H9 (cell line): ENCODE results near the gene GAREM1. TPM values are rescaled to one million over a fixed set of nuclear protein-coding genes. Genes with fewer than 3 reads are reported as not detected.

Source experiments
- DNase-seq: peaks from one replicate; pipeline ENCODE4 v3.0.0-alpha.2; 2017
- H2AFZ ChIP-seq: one replicate; pipeline ENCODE4 v1.6.1; 2013; ENCODE audit warnings: mild to moderate bottlenecking, low read length, control low read depth, moderate library complexity
- H2AK5ac ChIP-seq: 2 replicates; pipeline ENCODE4 v1.6.1; 2013; ENCODE audit warnings: low read length, control low read depth, mixed read lengths; ENCODE audit not compliant: insufficient read length
- H2BK120ac ChIP-seq: one replicate; pipeline ENCODE4 v1.6.1; 2013; ENCODE audit warnings: low read depth, mild to moderate bottlenecking, low read length, control low read depth, inconsistent platforms; ENCODE audit not compliant: poor library complexity, severe bottlenecking
- H2BK12ac ChIP-seq: 2 replicates; pipeline ENCODE4 v1.6.1; 2013; ENCODE audit warnings: low read length, control low read depth, mixed read lengths, low read depth; ENCODE audit not compliant: insufficient read length
- H2BK15ac ChIP-seq: 2 replicates; pipeline ENCODE4 v1.6.1; 2013; ENCODE audit warnings: low read depth, low read length, control low read depth
- H2BK20ac ChIP-seq: one replicate; pipeline ENCODE4 v1.6.1; 2013; ENCODE audit warnings: low read depth, mild to moderate bottlenecking, low read length, control low read depth, inconsistent platforms; ENCODE audit not compliant: poor library complexity, severe bottlenecking
- H2BK5ac ChIP-seq: 2 replicates; pipeline ENCODE4 v1.6.1; 2013; ENCODE audit warnings: low read length, control low read depth, mixed read lengths; ENCODE audit not compliant: insufficient read length
- H3K14ac ChIP-seq: 2 replicates; pipeline ENCODE4 v1.6.1; 2013; ENCODE audit warnings: low read length, control low read depth; ENCODE audit not compliant: insufficient read depth
- H3K18ac ChIP-seq: 2 replicates; pipeline ENCODE4 v1.6.1; 2013; ENCODE audit warnings: low read depth, mild to moderate bottlenecking, mixed read lengths, low read length, control low read depth; ENCODE audit not compliant: insufficient read length
- H3K23ac ChIP-seq: 2 replicates; pipeline ENCODE4 v1.6.1; 2013; ENCODE audit warnings: low read length, control low read depth, mixed read lengths, low read depth; ENCODE audit not compliant: insufficient read length
- H3K23me2 ChIP-seq: 2 replicates; pipeline ENCODE4 v1.6.1; 2013; ENCODE audit warnings: low read depth, mild to moderate bottlenecking, mixed read lengths, low read length, control low read depth; ENCODE audit not compliant: insufficient read length, poor library complexity, severe bottlenecking
- H3K27ac ChIP-seq: 2 replicates; pipeline ENCODE4 v1.5.1; 2013; ENCODE audit warnings: low read length, control low read depth, mixed read lengths, low read depth; ENCODE audit not compliant: insufficient read length
- H3K27me3 ChIP-seq: 2 replicates; pipeline ENCODE4 v1.6.1; 2013; ENCODE audit warnings: low read length, control low read depth, inconsistent platforms; ENCODE audit not compliant: insufficient read depth
- H3K4ac ChIP-seq: 2 replicates; pipeline ENCODE4 v1.6.1; 2013; ENCODE audit warnings: low read depth, mild to moderate bottlenecking, control low read depth, inconsistent platforms, low read length, moderate library complexity
- H3K4me1 ChIP-seq: 2 replicates; pipeline ENCODE4 v1.6.1; 2013; ENCODE audit warnings: low read length, control low read depth, inconsistent platforms; ENCODE audit not compliant: insufficient read depth
- H3K4me2 ChIP-seq: 2 replicates; pipeline ENCODE4 v1.6.1; 2013; ENCODE audit warnings: low read length, control low read depth, mixed read lengths; ENCODE audit not compliant: insufficient read length, insufficient read depth
- H3K56ac ChIP-seq: 2 replicates; pipeline ENCODE4 v1.6.1; 2013; ENCODE audit warnings: low read depth, mild to moderate bottlenecking, mixed read lengths, low read length, control low read depth; ENCODE audit not compliant: insufficient read length
- H3K79me1 ChIP-seq: 2 replicates; pipeline ENCODE4 v1.6.1; 2013; ENCODE audit warnings: low read depth, mild to moderate bottlenecking, moderate library complexity, low read length, control low read depth, inconsistent platforms; ENCODE audit not compliant: insufficient read depth, poor library complexity, severe bottlenecking
- H3K79me2 ChIP-seq: 2 replicates; pipeline ENCODE4 v1.6.1; 2013; ENCODE audit warnings: low read length, control low read depth, inconsistent platforms; ENCODE audit not compliant: insufficient read depth
- H3K9ac ChIP-seq: 2 replicates; pipeline ENCODE4 v1.6.1; 2013; ENCODE audit warnings: low read length, control low read depth, mixed read lengths; ENCODE audit not compliant: insufficient read length; ENCODE audit errors: extremely low read depth
- H3K9me3 ChIP-seq: one replicate; pipeline ENCODE4 v1.6.1; 2013; ENCODE audit warnings: low read depth, low read length, inconsistent platforms; ENCODE audit not compliant: control insufficient read depth
- H3T11ph ChIP-seq: one replicate; pipeline ENCODE4 v1.6.1; 2013; ENCODE audit warnings: mild to moderate bottlenecking, low read length, control low read depth, inconsistent platforms
- H4K20me1 ChIP-seq: one replicate; pipeline ENCODE4 v1.6.1; 2013; ENCODE audit not compliant: control insufficient read depth, insufficient read length, insufficient read depth
- H4K5ac ChIP-seq: 2 replicates; pipeline ENCODE4 v1.6.1; 2013; ENCODE audit warnings: low read depth, mild to moderate bottlenecking, mixed read lengths, low read length, control low read depth; ENCODE audit not compliant: insufficient read length
- H4K8ac ChIP-seq: replicated peaks from 2 replicates; pipeline ENCODE4 v1.6.1; 2013; ENCODE audit warnings: low read length, control low read depth, mixed read lengths, low read depth; ENCODE audit not compliant: insufficient read length
- H4K91ac ChIP-seq: 2 replicates; pipeline ENCODE4 v1.6.1; 2013; ENCODE audit warnings: low read depth, mild to moderate bottlenecking, moderate library complexity, mixed read lengths, low read length, control low read depth; ENCODE audit not compliant: insufficient read length
- H3K27ac Mint-ChIP-seq, 3 experiments: 2 replicates in 2 of 3; 3 replicates in 1 of 3; pipeline ENCODE4 v1.8.0; 2020 to 2021; ENCODE audit warnings: mixed read lengths in 3 of 3, mild to moderate bottlenecking in 1 of 3, moderate library complexity in 1 of 3
- H3K27me3 Mint-ChIP-seq: 2 replicates; pipeline ENCODE4 v1.8.0; 2021; ENCODE audit warnings: low read depth, mild to moderate bottlenecking, moderate library complexity, mixed read lengths
- H3K36me3 Mint-ChIP-seq, 3 experiments: 2 replicates in 2 of 3; 3 replicates in 1 of 3; pipeline ENCODE4 v1.8.0; 2020 to 2021; ENCODE audit warnings: low read depth in 3 of 3, mixed read lengths in 3 of 3; ENCODE audit not compliant: insufficient read depth in 1 of 3
- H3K4me1 Mint-ChIP-seq, 2 experiments: 2 replicates each; pipeline ENCODE4 v1.8.0; 2020; ENCODE audit warnings: mixed read lengths in 2 of 2
- H3K4me3 Mint-ChIP-seq, 2 experiments: 2 replicates in 1 of 2; 3 replicates in 1 of 2; pipeline ENCODE4 v1.8.0; 2020 to 2021; ENCODE audit warnings: mild to moderate bottlenecking in 2 of 2, mixed read lengths in 2 of 2, moderate library complexity in 1 of 2
- H3K9me3 Mint-ChIP-seq, 2 experiments: 2 replicates in 1 of 2; 3 replicates in 1 of 2; pipeline ENCODE4 v1.8.0; 2020; ENCODE audit warnings: mild to moderate bottlenecking in 2 of 2, mixed read lengths in 2 of 2, moderate library complexity in 1 of 2
- WGBS: extraction: QIAGEN DNeasy Blood & Tissue Kit; methylation state at CpG from one replicate; pipeline ENCODE4 v1.1.7; 2013; ENCODE audit warnings: missing lambda C conversion rate, low lambda C conversion rate, mixed read lengths; ENCODE audit not compliant: insufficient read length; ENCODE audit errors: extremely low coverage; 5-methylcytosine and 5-hydroxymethylcytosine counted together
- total RNA-seq: library from RNA; stranded (reverse); gene quantifications from 2 replicates; pipeline ENCODE4 v1.2.1, GENCODE V29; 2021
- TF ChIP-seq, protein P1 (sequence below): fragments of 200-600 bp; sonication (generic); conservative IDR thresholded peaks from 3 replicates; pipeline ENCODE4 v1.8.0; 2021; ENCODE audit warnings: antibody characterized with exemption, mild to moderate bottlenecking

Gene GAREM1
- total RNA-seq, 1 experiment from 2014 or later, result 4.4 TPM

DNA sequence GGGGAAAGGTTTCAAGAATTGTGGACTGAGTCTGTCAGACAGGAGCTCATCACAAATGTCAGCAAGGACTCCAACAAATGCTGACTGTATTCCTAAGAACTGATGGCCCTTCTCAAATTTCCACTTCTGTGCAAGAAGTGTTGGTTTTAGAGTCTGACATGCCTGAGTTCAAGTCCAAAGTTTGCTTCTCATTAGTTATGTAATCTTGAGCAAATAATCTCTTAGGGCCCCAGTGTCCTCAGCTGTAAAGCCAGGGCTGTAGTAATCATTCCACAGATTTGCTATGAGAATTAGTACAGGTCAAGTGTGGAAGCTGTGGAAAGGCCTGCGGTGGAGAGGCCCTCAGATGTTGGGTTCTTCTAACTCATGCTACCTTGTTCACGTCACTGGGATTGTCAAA is 257.0 kb downstream of the GAREM1 start:
- Mint-ChIP-seq H3K4me1 (no peaks in the 10 kb centered on the region), H3K4me3 (no peak overlapping the region), H3K27me3 (no peaks in the 10 kb centered on the region), H3K27ac (no peak overlapping the region), H3K36me3 (no peaks in the 10 kb centered on the region), H3K9me3 (no peaks in the 10 kb centered on the region)
- Histone ChIP-seq H3K14ac (no peak overlapping the region), H3K9me3 (no peaks in the 10 kb centered on the region), H3K23me2 (no peaks in the 10 kb centered on the region), H2AK5ac (no peak overlapping the region), H4K8ac (no peak overlapping the region), H2BK15ac (no peak overlapping the region), H3K4me1 (no peaks in the 10 kb centered on the region), H2BK5ac (no peak overlapping the region), H3K79me1 (no peaks in the 10 kb centered on the region), H2BK12ac (no peak overlapping the region), H3K9ac (no peak overlapping the region), H3K23ac (no peak overlapping the region), H2BK120ac (no peak overlapping the region), H4K5ac (no peak overlapping the region), H3K27ac (no peak overlapping the region), H3K56ac (no peak overlapping the region), H2BK20ac (no peak overlapping the region), H3K4me2 (no peak overlapping the region), H4K20me1 (no peaks in the 10 kb centered on the region), H3T11ph (no peak overlapping the region), H3K79me2 (no peaks in the 10 kb centered on the region), H2AFZ (no peak overlapping the region), H4K91ac (no peak overlapping the region), H3K4ac (no peak overlapping the region), H3K18ac (no peak overlapping the region), H3K27me3 (no peaks in the 10 kb centered on the region)
- no peak for DNase-seq
- TF ChIP-seq, protein P1, sequence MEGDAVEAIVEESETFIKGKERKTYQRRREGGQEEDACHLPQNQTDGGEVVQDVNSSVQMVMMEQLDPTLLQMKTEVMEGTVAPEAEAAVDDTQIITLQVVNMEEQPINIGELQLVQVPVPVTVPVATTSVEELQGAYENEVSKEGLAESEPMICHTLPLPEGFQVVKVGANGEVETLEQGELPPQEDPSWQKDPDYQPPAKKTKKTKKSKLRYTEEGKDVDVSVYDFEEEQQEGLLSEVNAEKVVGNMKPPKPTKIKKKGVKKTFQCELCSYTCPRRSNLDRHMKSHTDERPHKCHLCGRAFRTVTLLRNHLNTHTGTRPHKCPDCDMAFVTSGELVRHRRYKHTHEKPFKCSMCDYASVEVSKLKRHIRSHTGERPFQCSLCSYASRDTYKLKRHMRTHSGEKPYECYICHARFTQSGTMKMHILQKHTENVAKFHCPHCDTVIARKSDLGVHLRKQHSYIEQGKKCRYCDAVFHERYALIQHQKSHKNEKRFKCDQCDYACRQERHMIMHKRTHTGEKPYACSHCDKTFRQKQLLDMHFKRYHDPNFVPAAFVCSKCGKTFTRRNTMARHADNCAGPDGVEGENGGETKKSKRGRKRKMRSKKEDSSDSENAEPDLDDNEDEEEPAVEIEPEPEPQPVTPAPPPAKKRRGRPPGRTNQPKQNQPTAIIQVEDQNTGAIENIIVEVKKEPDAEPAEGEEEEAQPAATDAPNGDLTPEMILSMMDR, result no peak
- no CpG with 5 or more reads among the region's 2 CpGs for WGBS
